GM21367 (cell line): ENCODE data around the gene MARF1.
"Not testable (repeated sequence)": the region's sequence is repeated elsewhere in the genome, so short reads cannot be mapped to it uniquely, and the experiment has no call there.

Experiments
- ATAC-seq: cut with Tn5 transposase; IDR thresholded peaks from one replicate; pipeline ENCODE4 v1.9.1; 2021; ENCODE audit not compliant: unreplicated experiment

MARF1 gene

GRCh38 chr16:15631730-15632409 lies 11.1 kb downstream of the MARF1 start:
- no peak for ATAC-seq

DNA sequence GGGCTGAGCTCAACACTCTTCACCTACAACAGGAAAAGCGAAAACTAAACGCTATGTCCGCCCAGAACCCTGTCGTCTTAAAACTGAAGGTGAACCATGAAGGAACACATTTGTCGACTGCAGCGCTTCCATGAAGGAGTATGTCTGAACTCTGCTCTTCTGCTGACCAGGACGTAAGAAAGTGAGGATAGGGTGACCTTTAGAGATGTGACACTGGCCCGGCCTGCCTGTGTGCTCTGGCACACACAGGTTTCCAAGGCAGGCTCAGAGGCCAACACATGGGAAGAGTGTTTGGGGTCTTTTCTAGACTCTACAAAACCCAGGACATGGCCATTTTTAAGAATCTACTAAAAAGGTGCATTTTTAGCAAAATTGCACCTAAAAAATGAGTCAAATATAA lies 21.1 kb downstream of the MARF1 start:
- no peak for ATAC-seq

GRCh38 chr16:15621456-15621855 lies 21.5 kb downstream of the MARF1 start:
- ATAC-seq = no peak

DNA sequence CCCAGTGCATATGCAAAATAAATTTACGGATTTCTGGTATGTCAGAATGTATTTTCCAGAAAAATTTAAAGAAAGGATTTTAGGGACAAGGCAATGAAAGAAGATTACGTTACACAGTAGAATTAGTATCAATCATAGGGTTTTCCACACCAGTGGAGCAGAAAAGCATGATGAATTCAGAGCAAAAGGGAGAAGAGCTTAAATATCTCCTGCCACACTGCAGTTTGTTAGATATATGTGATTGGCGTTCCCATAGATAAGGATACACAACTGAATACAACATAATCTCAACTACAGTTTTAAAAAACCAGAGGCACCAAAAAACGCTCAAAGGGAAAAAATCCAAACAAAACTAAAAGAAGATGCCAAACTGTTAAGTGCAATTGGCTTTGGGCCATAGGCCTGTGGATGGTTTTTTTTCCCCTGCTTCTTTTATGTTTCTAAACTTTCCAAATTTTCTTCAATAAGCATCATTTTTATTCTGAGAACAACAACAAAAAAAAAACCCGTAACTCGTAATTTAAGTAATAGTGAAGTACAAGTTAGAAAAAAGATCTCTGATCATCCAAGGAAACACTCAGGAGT lies 22.3 kb downstream of the MARF1 start:
- ATAC-seq = no peak

- no peak for ATAC-seq
Observed at GRCh38 chr16:15618392-15618791, 24.6 kb downstream of the MARF1 start.

GRCh38 chr16:15617901-15618300 lies 25.1 kb downstream of the MARF1 start:
- ATAC-seq = no peak

- ATAC-seq = no peak
Observed at GRCh38 chr16:15616475-15617165, 26.3 kb downstream of the MARF1 start.

DNA sequence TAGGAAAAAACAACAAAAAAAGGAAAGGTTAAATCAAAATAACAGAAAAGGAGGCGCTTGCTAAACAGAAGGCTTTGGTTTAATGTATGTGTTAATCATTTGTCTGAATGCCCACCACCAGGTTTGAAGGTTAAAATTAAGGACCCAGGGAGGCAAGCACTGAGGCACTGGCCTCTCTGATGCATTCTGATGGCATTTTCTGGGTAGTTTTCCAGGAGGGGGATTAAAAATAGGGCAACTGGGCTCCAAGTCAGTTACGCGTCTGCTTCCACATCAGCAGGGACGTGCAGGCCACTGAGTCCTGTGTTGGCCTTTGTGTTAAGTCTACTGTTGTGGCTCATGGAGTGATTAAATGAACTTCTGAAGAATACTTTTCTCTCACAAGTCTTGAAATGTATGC lies 26.9 kb downstream of the MARF1 start:
- ATAC-seq = no peak

- no peak for ATAC-seq
Observed at GRCh38 chr16:15613676-15614075, 29.3 kb downstream of the MARF1 start.

DNA sequence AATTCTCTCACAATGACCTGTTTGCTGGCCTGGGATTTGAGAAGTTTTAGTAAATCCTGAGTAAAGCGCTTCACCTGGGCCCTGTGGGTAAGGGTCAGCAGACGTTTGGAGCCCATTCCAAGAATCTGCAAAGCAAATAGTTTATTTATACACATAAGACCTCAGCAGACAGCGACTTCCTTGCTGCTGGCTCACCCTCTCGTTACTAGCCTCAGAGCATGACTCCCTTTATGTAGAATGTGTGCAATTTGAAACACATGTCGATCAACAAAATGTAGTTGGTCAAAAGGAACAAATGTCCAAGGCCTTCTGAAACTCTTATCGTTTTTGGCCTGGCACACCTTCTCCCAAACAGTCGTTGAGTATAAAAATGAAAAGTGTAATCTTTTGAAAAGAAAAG lies 31.3 kb downstream of the MARF1 start:
- no peak for ATAC-seq

- ATAC-seq = no peak
Observed at GRCh38 chr16:15610369-15610871, 32.5 kb downstream of the MARF1 start.

GRCh38 chr16:15609286-15609649 lies 33.7 kb downstream of the MARF1 start:
- ATAC-seq = no peak

GRCh38 chr16:15608398-15609285 lies 34.3 kb downstream of the MARF1 start:
- ATAC-seq = no peak

- ATAC-seq = no peak
Observed at GRCh38 chr16:15607700-15608396, 35.1 kb downstream of the MARF1 start.

GRCh38 chr16:15607221-15607699 lies 35.7 kb downstream of the MARF1 start:
- not testable (repeated sequence) for ATAC-seq

DNA sequence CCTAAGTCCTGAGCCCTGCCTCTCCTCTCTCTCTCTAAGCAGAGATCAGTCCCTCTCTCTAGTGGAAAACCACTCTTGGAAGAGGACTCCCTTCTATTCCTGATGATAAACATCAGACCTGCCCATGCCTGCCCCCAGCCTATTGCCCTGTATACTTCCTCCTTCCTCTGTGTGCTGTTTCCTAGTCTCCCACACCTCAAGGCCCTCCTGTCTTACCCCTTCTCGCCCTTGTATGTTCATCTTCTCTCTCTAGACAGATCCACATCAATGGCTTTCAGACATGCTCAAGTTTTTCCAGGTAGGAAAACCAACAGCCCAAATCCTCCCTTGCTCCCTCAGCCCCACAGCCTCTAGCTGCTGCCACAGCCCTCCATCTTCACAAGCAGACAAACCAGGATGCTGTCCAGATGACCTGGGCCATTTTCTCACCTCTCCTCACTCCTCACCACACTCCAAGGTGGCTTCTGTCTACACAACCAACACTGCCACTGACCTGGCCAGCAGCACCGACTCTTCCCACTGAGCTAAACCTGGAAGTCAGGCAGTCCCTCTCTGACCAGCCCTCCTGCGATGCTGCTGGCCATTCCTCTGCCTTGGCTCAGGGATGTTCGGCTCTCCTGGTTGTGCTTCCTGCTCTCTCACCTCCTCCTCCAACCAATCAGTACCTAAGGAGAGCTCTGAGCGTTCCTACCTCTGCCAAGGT lies 36.3 kb downstream of the MARF1 start:
- ATAC-seq = no peak

GRCh38 chr16:15605839-15606517 lies 37.0 kb downstream of the MARF1 start:
- no peak for ATAC-seq

- no peak for ATAC-seq
Observed at GRCh38 chr16:15604460-15605440, 38.2 kb downstream of the MARF1 start.
